HK-2 (cell line): Measurements from ENCODE around the gene TIPARP.
"Not testable (repeated sequence)": the region's sequence is repeated elsewhere in the genome, so short reads cannot be mapped to it uniquely, and the experiment has no call there.

Source experiments
- DNase-seq: peaks from one replicate; pipeline ENCODE4 v3.0.0-alpha.2; 2018; ENCODE audit not compliant: unreplicated experiment

TIPARP gene

DNA sequence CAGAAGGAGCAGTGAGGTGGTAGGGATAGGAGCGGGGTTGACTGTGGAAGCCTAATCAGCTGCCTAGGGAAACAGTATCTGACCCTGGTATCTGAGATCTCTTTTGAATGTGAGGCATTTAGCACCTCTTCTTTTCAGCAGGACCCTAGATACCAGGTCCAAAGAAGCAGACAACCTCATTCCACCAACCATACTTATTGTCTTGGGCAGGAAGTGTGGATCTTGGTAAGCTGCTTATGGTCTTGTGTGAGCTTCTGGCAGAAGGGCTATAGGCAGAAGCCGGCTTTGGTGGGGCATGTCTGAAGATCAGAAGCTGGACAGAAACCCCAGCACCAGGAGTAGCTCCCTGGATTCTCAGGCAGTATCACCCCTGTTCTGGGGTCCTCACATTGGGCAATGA is 65.6 kb downstream of the TIPARP start:
- DNase-seq = no peak

DNA sequence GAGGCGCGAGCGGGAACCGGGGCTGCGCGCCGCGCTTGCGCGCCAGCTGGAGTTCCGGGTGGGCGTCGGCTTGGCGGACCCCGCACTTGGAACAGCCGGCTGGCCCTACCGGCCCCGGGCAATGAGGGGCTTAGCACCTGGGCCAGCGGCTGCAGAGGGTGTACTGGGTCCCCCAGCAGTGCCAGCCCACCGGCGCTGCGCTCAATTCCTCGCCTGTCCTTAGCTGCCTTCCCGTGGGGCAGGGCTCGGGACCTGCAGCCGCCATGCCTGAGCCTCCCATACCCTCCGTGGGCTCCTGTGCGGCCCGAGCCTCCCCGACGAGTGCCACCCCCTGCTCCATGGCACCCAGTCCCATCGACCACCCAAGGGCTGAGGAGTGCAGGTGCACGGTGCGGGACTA is 66.2 kb downstream of the TIPARP start:
- DNase-seq = not testable (repeated sequence)

- DNase-seq = no peak
Observed at GRCh38 chr3:156741935-156742334, 67.5 kb downstream of the TIPARP start.

DNA sequence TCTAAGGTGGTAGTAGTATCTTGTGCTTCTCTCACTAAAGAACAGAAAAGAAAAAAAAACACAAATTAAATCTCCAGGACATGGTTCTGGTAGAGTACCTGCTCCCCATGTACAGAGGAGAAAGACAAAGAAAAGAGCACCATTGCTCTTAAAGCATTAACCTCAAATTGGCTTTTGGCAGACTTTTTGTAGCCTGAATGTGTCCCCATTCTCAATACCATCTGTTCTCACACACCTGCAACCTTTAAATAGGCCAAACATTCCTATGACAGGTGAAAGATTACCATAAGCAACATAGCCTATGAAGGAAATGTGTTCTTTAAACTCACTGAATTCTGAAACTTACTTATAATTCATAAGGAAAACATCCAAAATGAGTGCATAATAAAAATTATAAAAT is 68.0 kb downstream of the TIPARP start:
- no peak for DNase-seq

- DNase-seq = no peak
Observed at GRCh38 chr3:156743859-156744258, 69.5 kb downstream of the TIPARP start.

GRCh38 chr3:156744631-156745030 is 70.2 kb downstream of the TIPARP start:
- DNase-seq = no peak

- DNase-seq = no peak
Observed at GRCh38 chr3:156745766-156746165, 71.4 kb downstream of the TIPARP start.

GRCh38 chr3:156747046-156747445 is 72.7 kb downstream of the TIPARP start:
- no peak for DNase-seq

DNA sequence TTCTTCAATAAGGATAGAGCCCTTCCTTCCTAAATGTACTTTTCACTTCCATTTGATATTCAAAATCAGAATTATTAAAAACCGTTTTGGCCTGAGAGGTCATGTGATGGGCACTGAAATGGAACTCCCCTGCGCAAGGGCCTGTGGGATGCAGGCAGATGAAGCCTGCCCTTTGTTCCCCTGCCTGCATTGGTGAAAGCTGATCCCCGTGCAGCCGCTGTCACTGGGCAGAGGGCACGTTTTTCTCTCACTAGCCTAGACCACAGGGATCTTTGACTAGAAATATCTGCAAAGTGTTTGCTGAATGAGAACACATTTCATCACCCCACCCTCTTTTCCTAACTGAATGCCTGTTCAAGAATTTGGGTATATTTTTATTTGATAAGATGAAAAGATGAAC is 74.9 kb downstream of the TIPARP start:
- DNase-seq = no peak

- DNase-seq = no peak
Observed at GRCh38 chr3:156750191-156750873, 75.9 kb downstream of the TIPARP start.

DNA sequence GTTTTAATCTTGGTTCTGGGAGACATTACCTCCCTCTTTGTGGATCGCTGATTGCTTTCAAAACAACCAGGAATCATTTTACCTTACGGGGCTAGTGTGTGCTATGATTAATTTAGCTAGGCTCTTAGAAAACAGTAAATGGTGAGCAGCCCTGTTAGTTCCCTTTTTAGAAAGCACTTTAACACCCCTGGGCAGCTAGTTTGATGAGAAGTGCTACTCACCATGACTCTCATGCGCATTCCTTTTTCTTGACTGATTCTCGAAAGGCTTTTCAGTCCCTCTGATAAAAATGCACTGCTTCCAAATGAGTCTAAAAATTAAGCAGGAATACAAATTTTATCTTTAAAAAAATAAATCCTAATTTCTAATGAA is 76.5 kb downstream of the TIPARP start:
- DNase-seq = no peak

GRCh38 chr3:156751461-156752025 is 77.2 kb downstream of the TIPARP start:
- DNase-seq = no peak
